ENCODE data around the gene MPHOSPH6.

Gene MPHOSPH6

GRCh38 chr16:82187829-82188228, 17.8 kb upstream of the MPHOSPH6 start:
- H3K9me3 Mint-ChIP-seq, result no peaks in the 10 kb centered on the region
- no peak overlapping the region for H3K27ac Mint-ChIP-seq (ENCODE audit: low read depth)
- no peak for ATAC-seq (replicated peaks; ENCODE audit: extremely low read depth, poor library complexity, severe bottlenecking)
- H3K27me3 Mint-ChIP-seq, result peaks cover 29% of the 10 kb centered on the region
- H3K4me3 Mint-ChIP-seq, result no peak overlapping the region
- no peak for DNase-seq (ENCODE audit: low spot score in 2 of 2)
- H3K36me3 Mint-ChIP-seq (ENCODE audit: insufficient read depth), result no peaks in the 10 kb centered on the region
- H3K4me1 Mint-ChIP-seq, result peaks cover 5% of the 10 kb centered on the region

GRCh38 chr16:82185012-82185411, 15.0 kb upstream of the MPHOSPH6 start:
- DNase-seq (ENCODE audit: low spot score in 2 of 2), result no peak
- no peaks in the 10 kb centered on the region for H3K36me3 Mint-ChIP-seq (ENCODE audit: insufficient read depth)
- peaks cover 29% of the 10 kb centered on the region for H3K27me3 Mint-ChIP-seq
- no peak overlapping the region for H3K27ac Mint-ChIP-seq (ENCODE audit: low read depth)
- no peaks in the 10 kb centered on the region for H3K4me1 Mint-ChIP-seq
- ATAC-seq (replicated peaks; ENCODE audit: extremely low read depth, poor library complexity, severe bottlenecking), result no peak
- no peak overlapping the region for H3K4me3 Mint-ChIP-seq
- no peaks in the 10 kb centered on the region for H3K9me3 Mint-ChIP-seq

DNA sequence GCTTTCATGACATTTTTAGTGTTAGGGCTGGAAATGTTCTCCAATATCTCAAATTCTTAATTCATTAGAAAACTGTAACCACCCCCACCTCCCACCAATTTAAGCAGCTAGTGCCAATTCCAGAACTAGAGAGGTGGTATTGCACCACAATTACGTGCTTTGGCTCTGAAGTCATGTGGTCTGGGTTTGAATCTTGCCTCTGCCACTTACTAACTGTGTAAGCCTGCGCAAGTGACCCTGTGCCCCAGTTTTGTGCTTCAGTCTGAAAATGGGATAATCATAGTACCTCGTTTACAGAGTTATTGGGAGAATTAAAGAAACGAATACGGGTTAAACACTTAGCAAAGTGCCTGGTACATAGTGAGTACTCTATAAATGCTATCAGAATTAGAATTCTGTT, 14.2 kb upstream of the MPHOSPH6 start:
- H3K27ac Mint-ChIP-seq (ENCODE audit: low read depth), result no peak overlapping the region
- H3K9me3 Mint-ChIP-seq, result no peaks in the 10 kb centered on the region
- H3K4me3 Mint-ChIP-seq, result no peak overlapping the region
- ATAC-seq (replicated peaks; ENCODE audit: extremely low read depth, poor library complexity, severe bottlenecking) (no peak), DNase-seq (ENCODE audit: low spot score in 2 of 2) (no peak)
- H3K36me3 Mint-ChIP-seq (ENCODE audit: insufficient read depth), result no peaks in the 10 kb centered on the region
- peaks cover 28% of the 10 kb centered on the region for H3K27me3 Mint-ChIP-seq
- H3K4me1 Mint-ChIP-seq, result no peaks in the 10 kb centered on the region

DNA sequence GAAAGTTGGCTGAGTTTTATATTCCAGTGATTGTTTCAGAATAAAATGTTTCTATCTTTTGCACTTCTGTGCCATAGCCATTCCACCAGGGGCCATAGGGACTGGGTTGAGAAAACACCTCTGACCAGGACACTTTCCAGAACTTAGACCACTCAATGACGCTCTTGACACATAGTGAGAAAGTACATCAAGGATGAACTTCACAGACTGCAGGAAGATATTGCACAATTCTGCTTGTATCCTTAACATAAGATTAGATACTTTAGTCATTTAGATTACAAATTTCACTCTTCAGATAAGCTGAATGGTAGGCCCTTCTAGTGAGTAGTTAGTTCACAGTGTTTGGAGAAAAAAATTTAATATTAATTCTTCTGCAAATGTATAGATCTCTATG, 13.0 kb upstream of the MPHOSPH6 start:
- Mint-ChIP-seq H3K4me3 (no peak overlapping the region), H3K9me3 (no peaks in the 10 kb centered on the region), H3K36me3 (ENCODE audit: insufficient read depth) (no peaks in the 10 kb centered on the region), H3K27ac (ENCODE audit: low read depth) (no peak overlapping the region), H3K4me1 (no peaks in the 10 kb centered on the region), H3K27me3 (peaks cover 34% of the 10 kb centered on the region)
- no peak for DNase-seq (ENCODE audit: low spot score in 2 of 2)
- no peak for ATAC-seq (replicated peaks; ENCODE audit: extremely low read depth, poor library complexity, severe bottlenecking)

DNA sequence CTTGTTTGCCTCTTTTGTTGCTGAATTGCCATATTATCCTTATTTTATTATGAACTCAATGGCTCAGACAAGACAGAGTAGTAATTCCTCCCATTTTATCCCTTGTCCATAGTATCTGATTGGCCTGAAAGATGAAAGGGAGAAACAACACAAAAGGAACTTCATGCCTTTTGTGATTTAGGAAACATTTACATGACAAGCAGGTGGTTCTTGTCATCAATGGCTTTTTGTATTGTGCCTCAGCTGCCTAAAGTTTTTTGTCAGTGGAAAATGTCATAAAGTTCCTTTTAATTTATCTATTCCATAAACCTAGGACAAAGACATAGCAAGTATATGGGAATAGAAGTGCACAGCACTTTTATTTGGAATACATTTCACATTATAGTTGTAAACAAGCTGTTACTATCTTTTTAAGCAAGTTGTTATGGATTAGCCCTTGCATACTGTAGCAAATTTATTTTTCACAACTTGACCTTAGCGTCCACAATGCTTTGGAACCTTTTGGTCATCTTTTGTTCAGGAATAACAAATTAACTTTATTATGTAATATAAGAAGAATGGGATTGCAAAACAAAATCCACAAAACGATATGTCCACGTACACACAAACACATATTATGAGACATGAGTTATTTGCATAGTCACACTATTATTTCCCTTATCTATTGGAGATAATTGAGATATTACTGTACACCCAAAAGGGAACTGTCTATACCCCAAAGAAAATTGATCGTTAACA, 12.4 kb upstream of the MPHOSPH6 start:
- Mint-ChIP-seq H3K27me3 (peaks cover 37% of the 10 kb centered on the region), H3K36me3 (ENCODE audit: insufficient read depth) (no peaks in the 10 kb centered on the region), H3K4me1 (no peaks in the 10 kb centered on the region), H3K4me3 (no peak overlapping the region), H3K27ac (ENCODE audit: low read depth) (no peak overlapping the region), H3K9me3 (no peaks in the 10 kb centered on the region)
- DNase-seq (ENCODE audit: low spot score in 2 of 2) (no peak), ATAC-seq (replicated peaks; ENCODE audit: extremely low read depth, poor library complexity, severe bottlenecking) (no peak)

- no peaks in the 10 kb centered on the region for H3K36me3 Mint-ChIP-seq (ENCODE audit: insufficient read depth)
- DNase-seq (ENCODE audit: low spot score in 2 of 2) (no peak), ATAC-seq (replicated peaks; ENCODE audit: extremely low read depth, poor library complexity, severe bottlenecking) (no peak)
- peaks cover 37% of the 10 kb centered on the region for H3K27me3 Mint-ChIP-seq
- H3K27ac Mint-ChIP-seq (ENCODE audit: low read depth), result no peak overlapping the region
- no peaks in the 10 kb centered on the region for H3K9me3 Mint-ChIP-seq
- no peak overlapping the region for H3K4me3 Mint-ChIP-seq
- no peaks in the 10 kb centered on the region for H3K4me1 Mint-ChIP-seq
Observed at GRCh38 chr16:82181461-82182185, 11.6 kb upstream of the MPHOSPH6 start.

GRCh38 chr16:82178352-82178751, 8.3 kb upstream of the MPHOSPH6 start:
- H3K9me3 Mint-ChIP-seq, result no peaks in the 10 kb centered on the region

DNA sequence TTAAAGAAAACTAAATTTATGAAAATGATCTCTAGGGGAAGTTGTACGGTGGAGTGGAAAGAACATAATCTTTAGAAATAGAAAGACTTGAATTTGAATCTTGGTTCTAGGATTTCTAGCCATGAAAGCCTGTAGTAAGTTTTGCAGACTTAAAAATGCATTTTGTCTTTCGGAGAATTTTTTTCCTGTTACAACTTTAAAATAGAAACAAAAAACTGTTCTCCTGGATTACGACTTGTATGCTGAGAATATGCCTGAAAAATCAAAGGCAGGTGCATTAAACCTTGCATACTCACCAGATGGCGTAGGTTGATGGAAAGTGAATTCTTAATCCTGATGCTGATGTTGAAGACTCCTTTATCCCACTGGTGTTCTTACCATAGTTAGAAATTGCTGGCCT, 7.5 kb upstream of the MPHOSPH6 start:
- H3K4me3 Mint-ChIP-seq, result no peak overlapping the region
- no peaks in the 10 kb centered on the region for H3K9me3 Mint-ChIP-seq
- no peak overlapping the region for H3K27ac Mint-ChIP-seq (ENCODE audit: low read depth)
- DNase-seq (ENCODE audit: low spot score in 2 of 2) (no peak), ATAC-seq (replicated peaks; ENCODE audit: extremely low read depth, poor library complexity, severe bottlenecking) (no peak)
- H3K27me3 Mint-ChIP-seq, result peaks cover 66% of the 10 kb centered on the region
- no peaks in the 10 kb centered on the region for H3K36me3 Mint-ChIP-seq (ENCODE audit: insufficient read depth)
- no peaks in the 10 kb centered on the region for H3K4me1 Mint-ChIP-seq

More at GRCh38 chr16:82178352-82178751, 8.3 kb upstream of the MPHOSPH6 start:
- H3K4me3 Mint-ChIP-seq, result no peak overlapping the region
- ATAC-seq (replicated peaks; ENCODE audit: extremely low read depth, poor library complexity, severe bottlenecking) (no peak), DNase-seq (ENCODE audit: low spot score in 2 of 2) (no peak)
- peaks cover 59% of the 10 kb centered on the region for H3K27me3 Mint-ChIP-seq
- H3K4me1 Mint-ChIP-seq, result no peaks in the 10 kb centered on the region
- H3K27ac Mint-ChIP-seq (ENCODE audit: low read depth), result no peak overlapping the region
- no peaks in the 10 kb centered on the region for H3K36me3 Mint-ChIP-seq (ENCODE audit: insufficient read depth)

- peaks cover 79% of the 10 kb centered on the region for H3K27me3 Mint-ChIP-seq
- no peak overlapping the region for H3K27ac Mint-ChIP-seq (ENCODE audit: low read depth)
Observed at GRCh38 chr16:82176204-82176603, 6.2 kb upstream of the MPHOSPH6 start.

DNA sequence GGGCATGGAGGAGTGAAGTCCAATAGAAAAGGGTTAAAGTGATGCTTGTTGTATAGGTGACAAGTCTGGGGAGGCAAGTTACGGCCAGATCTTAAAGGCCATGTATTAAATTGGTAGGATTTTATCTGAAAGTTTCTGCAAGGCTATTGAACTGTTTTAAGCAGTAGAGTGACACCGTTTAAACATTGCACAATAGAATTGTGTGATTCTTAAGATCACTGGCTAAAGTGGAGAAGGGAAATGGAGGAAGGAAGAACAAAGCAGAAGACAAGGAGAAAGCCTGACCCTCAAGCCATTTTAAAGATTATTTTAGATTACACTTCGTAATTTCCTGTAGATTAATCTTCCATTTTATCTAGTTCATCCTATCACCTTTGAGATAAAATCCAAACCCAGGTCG, 5.6 kb upstream of the MPHOSPH6 start:
- DNase-seq (ENCODE audit: low spot score in 2 of 2) (no peak), ATAC-seq (replicated peaks; ENCODE audit: extremely low read depth, poor library complexity, severe bottlenecking) (no peak)
- H3K4me3 Mint-ChIP-seq, result no peak overlapping the region
- H3K9me3 Mint-ChIP-seq, result no peaks in the 10 kb centered on the region
- peaks cover under 1% of the 10 kb centered on the region for H3K36me3 Mint-ChIP-seq (ENCODE audit: insufficient read depth)
- H3K27ac Mint-ChIP-seq (ENCODE audit: low read depth), result no peak overlapping the region
- no peaks in the 10 kb centered on the region for H3K4me1 Mint-ChIP-seq
- H3K27me3 Mint-ChIP-seq, result peaks cover 80% of the 10 kb centered on the region

More at GRCh38 chr16:82176204-82176603, 6.2 kb upstream of the MPHOSPH6 start:
- no peak for ATAC-seq (replicated peaks; ENCODE audit: extremely low read depth, poor library complexity, severe bottlenecking)
- DNase-seq (ENCODE audit: low spot score in 2 of 2), result no peak
- Mint-ChIP-seq H3K9me3 (no peaks in the 10 kb centered on the region), H3K36me3 (ENCODE audit: insufficient read depth) (no peaks in the 10 kb centered on the region), H3K4me3 (no peak overlapping the region), H3K4me1 (no peaks in the 10 kb centered on the region)

DNA sequence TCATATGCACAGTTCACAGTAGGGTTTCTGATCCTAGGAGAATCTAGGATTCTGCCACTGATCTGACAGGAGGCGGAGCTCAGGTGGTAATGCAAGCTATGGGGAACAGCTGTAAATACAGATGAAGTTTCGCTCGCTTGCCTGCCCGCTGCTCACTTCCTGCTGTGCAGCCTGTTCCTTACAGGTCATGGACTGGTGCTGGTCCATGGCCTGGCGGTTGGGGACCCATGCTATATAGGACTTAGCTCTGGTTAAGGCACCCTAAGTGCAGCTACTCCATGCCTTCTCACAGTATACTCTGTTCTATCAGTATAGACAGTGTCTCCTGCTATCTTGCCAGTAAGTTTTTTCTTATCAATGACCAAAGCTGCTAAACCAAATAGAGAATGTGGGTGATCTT, 2.4 kb downstream of the MPHOSPH6 start:
- ATAC-seq (replicated peaks; ENCODE audit: extremely low read depth, poor library complexity, severe bottlenecking), result no peak
- H3K36me3 Mint-ChIP-seq (ENCODE audit: insufficient read depth), result peaks cover 15% of the 10 kb centered on the region
- peaks cover 34% of the 10 kb centered on the region for H3K4me1 Mint-ChIP-seq
- H3K27ac Mint-ChIP-seq (ENCODE audit: low read depth), result no peak overlapping the region
- no peak for DNase-seq (ENCODE audit: low spot score in 2 of 2)
- peaks cover 15% of the 10 kb centered on the region for H3K27me3 Mint-ChIP-seq
- H3K4me3 Mint-ChIP-seq, result no peak overlapping the region
- H3K9me3 Mint-ChIP-seq, result no peaks in the 10 kb centered on the region

DNA sequence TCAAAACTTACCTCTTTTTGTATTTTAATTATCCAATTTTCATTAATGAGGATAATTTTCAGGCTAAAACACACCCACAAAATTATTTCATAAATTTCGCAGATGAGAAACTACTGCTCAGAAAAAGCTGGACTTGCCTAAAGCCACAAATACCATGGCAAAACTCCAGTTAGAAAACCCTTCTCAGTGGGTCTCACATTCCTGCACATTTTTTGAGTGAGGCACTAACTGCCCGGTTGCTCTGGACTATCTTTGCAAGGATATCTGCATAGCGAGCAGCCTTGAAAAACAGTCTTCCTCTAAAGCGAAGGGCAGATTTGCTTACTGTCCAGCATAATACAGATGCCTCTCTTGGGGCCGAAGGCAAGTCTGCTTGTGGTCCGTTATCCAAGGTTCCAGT, 9.8 kb downstream of the MPHOSPH6 start:
- Mint-ChIP-seq H3K36me3 (ENCODE audit: insufficient read depth) (peaks cover 33% of the 10 kb centered on the region), H3K4me3 (no peak overlapping the region), H3K4me1 (peaks cover 10% of the 10 kb centered on the region), H3K27me3 (no peaks in the 10 kb centered on the region), H3K27ac (ENCODE audit: low read depth) (no peak overlapping the region), H3K9me3 (no peaks in the 10 kb centered on the region)
- ATAC-seq (replicated peaks; ENCODE audit: extremely low read depth, poor library complexity, severe bottlenecking) (no peak), DNase-seq (ENCODE audit: low spot score in 2 of 2) (no peak)

DNA sequence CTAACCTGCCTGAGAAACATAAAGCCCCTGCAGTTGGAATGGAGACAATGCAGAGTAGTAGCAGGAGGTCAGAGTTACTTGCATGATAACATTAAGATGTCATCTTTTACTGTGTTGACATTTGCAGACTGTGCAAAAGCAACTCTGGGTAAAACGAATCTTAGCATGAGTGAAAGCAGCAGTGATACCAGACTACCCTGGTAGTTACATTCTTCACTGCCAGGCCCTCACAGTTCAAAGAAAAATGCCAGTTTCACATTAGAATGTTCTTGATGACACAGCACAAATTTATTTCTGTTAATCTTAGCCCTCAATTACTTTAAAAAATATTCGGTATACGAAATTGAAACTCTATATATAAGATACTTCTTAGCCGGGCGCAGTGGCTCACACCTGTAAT, 12.2 kb downstream of the MPHOSPH6 start:
- Mint-ChIP-seq H3K27me3 (no peaks in the 10 kb centered on the region), H3K36me3 (ENCODE audit: insufficient read depth) (peaks cover 34% of the 10 kb centered on the region), H3K4me1 (peaks cover 20% of the 10 kb centered on the region), H3K4me3 (no peak overlapping the region), H3K27ac (ENCODE audit: low read depth) (no peak overlapping the region), H3K9me3 (no peaks in the 10 kb centered on the region)
- DNase-seq (ENCODE audit: low spot score in 2 of 2) (no peak), ATAC-seq (replicated peaks; ENCODE audit: extremely low read depth, poor library complexity, severe bottlenecking) (no peak)

All from central memory CD8-positive, alpha-beta T cell (primary cell).